ENCODE results near the gene KRT71.

DNA sequence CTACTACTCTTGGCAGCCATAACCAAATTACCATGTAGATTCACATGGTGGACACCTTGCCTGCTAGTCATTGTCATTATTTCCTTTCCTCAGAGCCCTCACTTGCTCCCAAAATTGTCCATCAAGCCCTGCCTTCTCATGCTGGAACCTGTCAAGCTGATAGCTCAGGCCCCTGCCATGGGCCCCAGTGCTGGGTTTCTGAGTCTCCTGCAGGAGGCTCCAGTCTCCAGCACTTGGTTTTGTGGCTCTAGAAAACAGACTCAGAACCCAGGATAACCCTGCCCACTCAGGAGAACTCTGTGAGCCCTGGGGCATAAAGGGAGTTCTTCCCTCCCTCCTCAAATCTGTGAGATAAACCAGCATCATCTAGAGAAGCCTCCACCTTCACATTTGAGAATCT, 10.8 kb downstream of the KRT71 start:
- TF ChIP-seq, protein P1, sequence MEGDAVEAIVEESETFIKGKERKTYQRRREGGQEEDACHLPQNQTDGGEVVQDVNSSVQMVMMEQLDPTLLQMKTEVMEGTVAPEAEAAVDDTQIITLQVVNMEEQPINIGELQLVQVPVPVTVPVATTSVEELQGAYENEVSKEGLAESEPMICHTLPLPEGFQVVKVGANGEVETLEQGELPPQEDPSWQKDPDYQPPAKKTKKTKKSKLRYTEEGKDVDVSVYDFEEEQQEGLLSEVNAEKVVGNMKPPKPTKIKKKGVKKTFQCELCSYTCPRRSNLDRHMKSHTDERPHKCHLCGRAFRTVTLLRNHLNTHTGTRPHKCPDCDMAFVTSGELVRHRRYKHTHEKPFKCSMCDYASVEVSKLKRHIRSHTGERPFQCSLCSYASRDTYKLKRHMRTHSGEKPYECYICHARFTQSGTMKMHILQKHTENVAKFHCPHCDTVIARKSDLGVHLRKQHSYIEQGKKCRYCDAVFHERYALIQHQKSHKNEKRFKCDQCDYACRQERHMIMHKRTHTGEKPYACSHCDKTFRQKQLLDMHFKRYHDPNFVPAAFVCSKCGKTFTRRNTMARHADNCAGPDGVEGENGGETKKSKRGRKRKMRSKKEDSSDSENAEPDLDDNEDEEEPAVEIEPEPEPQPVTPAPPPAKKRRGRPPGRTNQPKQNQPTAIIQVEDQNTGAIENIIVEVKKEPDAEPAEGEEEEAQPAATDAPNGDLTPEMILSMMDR (IDR thresholded peaks at IDR 0.05) = no peak
- TF ChIP-seq POLR2A (IDR thresholded peaks at IDR 0.05) = no peak
